Mesendoderm (in vitro differentiated cells): Measurements from ENCODE around the gene PHF10.
A peak's percentile ranks its signal among the peaks of the same experiment; 100 is the strongest.

ENCODE experiments used
- DNase-seq: peaks from one replicate; pipeline ENCODE4 v3.0.0; 2013
- H2AK5ac ChIP-seq: 2 replicates; pipeline ENCODE4 v1.6.1; 2013; ENCODE audit warnings: low read length, inconsistent platforms
- H2BK120ac ChIP-seq: 2 replicates; pipeline ENCODE4 v1.6.1; 2013; ENCODE audit warnings: low read depth, mild to moderate bottlenecking, low read length, moderate library complexity, mixed read lengths
- H2BK15ac ChIP-seq: replicated peaks from 2 replicates; pipeline ENCODE4 v1.6.1; 2013; ENCODE audit warnings: low read depth, mild to moderate bottlenecking, moderate library complexity
- H2BK5ac ChIP-seq: 2 replicates; pipeline ENCODE4 v1.6.1; 2013; ENCODE audit warnings: low read length, inconsistent platforms
- H3K18ac ChIP-seq: 2 replicates; pipeline ENCODE4 v1.6.1; 2013; ENCODE audit warnings: mild to moderate bottlenecking, low read length, mixed read lengths
- H3K23ac ChIP-seq: one replicate; pipeline ENCODE4 v1.6.1; 2013; ENCODE audit warnings: low read length
- H3K27ac ChIP-seq: 2 replicates; pipeline ENCODE4 v1.5.1; 2013; ENCODE audit warnings: low read depth, mild to moderate bottlenecking, inconsistent platforms, low read length, moderate library complexity
- H3K27me3 ChIP-seq: 2 replicates; pipeline ENCODE4 v1.6.1; 2013; ENCODE audit warnings: low read length, control low read depth, mild to moderate bottlenecking, inconsistent platforms; ENCODE audit not compliant: insufficient read depth, poor library complexity
- H3K36me3 ChIP-seq: 2 replicates; pipeline ENCODE4 v1.6.1; 2013; ENCODE audit warnings: low read length, inconsistent platforms; ENCODE audit not compliant: control insufficient read depth, insufficient read depth
- H3K4ac ChIP-seq: one replicate; pipeline ENCODE4 v1.6.1; 2013; ENCODE audit warnings: low read depth, mild to moderate bottlenecking, low read length, moderate library complexity
- H3K4me1 ChIP-seq: 2 replicates; pipeline ENCODE4 v1.6.1; 2013; ENCODE audit warnings: low read depth, low read length, inconsistent platforms; ENCODE audit not compliant: control insufficient read depth
- H3K4me2 ChIP-seq: 2 replicates; pipeline ENCODE4 v1.6.1; 2013; ENCODE audit warnings: low read length
- H3K4me3 ChIP-seq: 2 replicates; pipeline ENCODE4 v1.5.1; 2013; ENCODE audit warnings: mild to moderate bottlenecking, low read length
- H3K56ac ChIP-seq: one replicate; pipeline ENCODE4 v1.6.1; 2013; ENCODE audit warnings: low read length
- H3K79me1 ChIP-seq: 2 replicates; pipeline ENCODE4 v1.6.1; 2013; ENCODE audit warnings: low read length, inconsistent platforms
- H3K79me2 ChIP-seq: 2 replicates; pipeline ENCODE4 v1.6.1; 2013; ENCODE audit warnings: mild to moderate bottlenecking, low read length; ENCODE audit not compliant: control insufficient read depth, insufficient read depth
- H3K9ac ChIP-seq: 2 replicates; pipeline ENCODE4 v1.6.1; 2013; ENCODE audit warnings: low read length, inconsistent platforms
- H4K5ac ChIP-seq: one replicate; pipeline ENCODE4 v1.6.1; 2013; ENCODE audit warnings: low read length
- H4K8ac ChIP-seq: one replicate; pipeline ENCODE4 v1.6.1; 2013; ENCODE audit warnings: low read depth, mild to moderate bottlenecking, control low read depth, low read length, moderate library complexity
- WGBS: extraction: QIAGEN DNeasy Blood & Tissue Kit; methylation state at CpG from one replicate; pipeline ENCODE4 v1.1.7; 2013; ENCODE audit warnings: low lambda C conversion rate, missing lambda C conversion rate; ENCODE audit not compliant: insufficient coverage; ENCODE audit errors: extremely low coverage; 5-methylcytosine and 5-hydroxymethylcytosine counted together

PHF10 gene

DNA sequence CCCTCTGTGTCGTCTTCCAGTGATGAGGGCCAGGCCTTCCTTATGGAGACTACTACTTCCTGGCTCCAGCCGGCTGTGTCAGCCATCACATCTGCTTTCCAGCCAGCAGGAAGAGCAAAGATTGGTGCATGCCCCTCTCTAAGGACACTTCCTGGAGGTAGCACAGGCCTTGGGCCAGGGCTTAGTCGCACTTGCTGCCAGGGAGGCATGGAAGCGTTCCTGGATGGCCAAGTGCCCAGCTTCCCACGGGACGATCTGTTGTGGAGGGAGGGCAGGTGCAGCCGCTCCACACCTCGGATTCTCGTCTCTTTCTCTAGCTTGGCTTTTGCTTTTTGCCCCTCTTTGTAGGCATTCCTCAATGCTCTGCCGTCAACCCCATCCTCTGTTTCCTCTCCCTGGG, 39.0 kb upstream of the PHF10 start:
- Histone ChIP-seq H3K27me3 (no peaks in the 10 kb centered on the region), H3K9ac (no peak overlapping the region), H3K4me2 (no peak overlapping the region), H2AK5ac (no peak overlapping the region), H2BK5ac (no peak overlapping the region), H3K4me1 (no peaks in the 10 kb centered on the region), H3K79me1 (no peaks in the 10 kb centered on the region), H3K23ac (no peak overlapping the region), H3K18ac (no peak overlapping the region), H3K56ac (no peak overlapping the region), H2BK120ac (no peak overlapping the region), H3K4me3 (no peak overlapping the region), H3K79me2 (no peaks in the 10 kb centered on the region), H4K8ac (no peak overlapping the region), H3K27ac (no peak overlapping the region), H3K4ac (no peak overlapping the region), H4K5ac (no peak overlapping the region), H2BK15ac (no peak overlapping the region), H3K36me3 (peaks cover 3% of the 10 kb centered on the region)
- DNase-seq: no peak
- no CpG with 5 or more reads among the region's 10 CpGs for WGBS

DNA sequence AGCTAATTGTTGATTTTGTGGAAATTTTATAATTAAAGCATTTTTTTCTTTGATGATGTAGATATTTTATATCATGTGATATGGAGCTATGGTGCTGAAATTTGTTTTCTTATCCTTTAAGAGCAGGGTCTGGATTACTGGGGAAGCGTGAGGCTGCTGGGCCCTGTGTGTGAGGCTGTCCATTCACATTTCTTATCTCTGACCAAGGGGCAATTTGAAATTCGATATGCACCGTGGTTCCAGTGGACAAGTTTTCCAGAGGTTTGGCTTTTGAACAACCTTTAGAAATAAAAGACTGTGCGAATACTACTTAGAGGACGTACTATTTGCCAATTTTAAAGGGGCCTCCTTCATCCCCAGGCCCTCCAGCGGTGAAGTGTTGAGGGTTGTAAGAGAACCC, 30.9 kb upstream of the PHF10 start:
- Histone ChIP-seq H2BK5ac (no peak overlapping the region), H3K4me3 (no peak overlapping the region), H3K9ac (no peak overlapping the region), H3K79me1 (peaks cover under 1% of the 10 kb centered on the region), H3K23ac (no peak overlapping the region), H3K79me2 (peaks cover 6% of the 10 kb centered on the region), H3K18ac (no peak overlapping the region), H3K27ac (no peak overlapping the region), H4K8ac (no peak overlapping the region), H2BK15ac (no peak overlapping the region), H2BK120ac (no peak overlapping the region), H3K36me3 (no peaks in the 10 kb centered on the region), H4K5ac (peak overlapping the region; percentile 9), H3K4ac (no peak overlapping the region), H3K56ac (no peak overlapping the region), H2AK5ac (no peak overlapping the region), H3K27me3 (no peaks in the 10 kb centered on the region), H3K4me2 (no peak overlapping the region), H3K4me1 (peaks cover 6% of the 10 kb centered on the region)
- no CpG with 5 or more reads among the region's 6 CpGs for WGBS
- DNase-seq: no peak

DNA sequence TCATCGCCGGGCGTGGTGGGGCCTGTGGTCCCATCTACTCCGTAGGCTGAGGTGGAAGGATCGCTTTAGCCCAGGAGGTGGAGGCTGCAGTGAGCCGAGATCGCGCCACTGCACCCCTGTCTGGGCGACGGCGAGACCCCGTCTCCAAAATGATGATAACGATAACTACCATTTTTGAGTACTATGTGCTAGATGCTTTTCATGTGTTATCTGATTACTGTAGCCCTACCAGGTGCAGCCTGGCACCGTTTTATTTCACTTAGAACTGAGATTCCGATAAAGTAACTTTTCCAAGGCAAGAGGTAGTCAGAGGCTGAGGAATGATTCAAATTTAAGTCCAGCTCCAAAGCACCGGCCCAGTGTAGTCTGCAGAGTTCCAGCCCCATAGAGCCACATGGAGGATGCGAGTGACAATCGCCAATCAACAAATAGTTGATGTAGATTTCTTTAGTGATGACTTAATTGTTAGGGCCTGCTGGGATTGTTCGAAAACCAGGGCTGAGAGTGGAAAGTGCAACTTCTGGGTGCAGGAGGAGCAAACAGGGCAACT, 27.8 kb upstream of the PHF10 start:
- Histone ChIP-seq H3K4me3 (peak overlapping the region; percentile 64), H3K36me3 (no peaks in the 10 kb centered on the region), H3K4ac (peak overlapping the region; percentile 99), H3K4me1 (peaks cover 7% of the 10 kb centered on the region), H2BK5ac (peak overlapping the region; percentile 92), H3K79me1 (peaks cover 2% of the 10 kb centered on the region), H4K5ac (no peak overlapping the region), H3K23ac (no peak overlapping the region), H3K18ac (peak overlapping the region; percentile 85), H4K8ac (no peak overlapping the region), H2BK120ac (peak overlapping the region; percentile 54), H3K4me2 (peak overlapping the region; percentile 75), H3K56ac (peak overlapping the region; percentile 99), H3K79me2 (peaks cover 7% of the 10 kb centered on the region), H3K27ac (peak overlapping the region; percentile 98), H3K9ac (peak overlapping the region; percentile 97), H3K27me3 (no peaks in the 10 kb centered on the region), H2BK15ac (no peak overlapping the region), H2AK5ac (peak overlapping the region; percentile 66)
- peak; percentile 79 for DNase-seq
- WGBS: no CpG with 5 or more reads among the region's 19 CpGs

- Histone ChIP-seq H3K79me2 (peaks cover 7% of the 10 kb centered on the region), H3K36me3 (no peaks in the 10 kb centered on the region), H3K4ac (peak within 1 kb of the TSS; percentile 99), H2BK5ac (peak within 1 kb of the TSS; percentile 92), H2BK120ac (peak within 1 kb of the TSS; percentile 54), H4K5ac (peak within 1 kb of the TSS; percentile 56), H3K27ac (peak within 1 kb of the TSS; percentile 98), H3K9ac (peak within 1 kb of the TSS; percentile 97), H3K27me3 (no peaks in the 10 kb centered on the region), H3K4me2 (peak within 1 kb of the TSS; percentile 75), H3K23ac (no peak within 1 kb of the TSS), H4K8ac (no peak within 1 kb of the TSS), H3K4me3 (peak within 1 kb of the TSS; percentile 96), H3K18ac (peak within 1 kb of the TSS; percentile 85), H3K79me1 (peaks cover 2% of the 10 kb centered on the region), H3K56ac (peak within 1 kb of the TSS; percentile 99), H2AK5ac (peak within 1 kb of the TSS; percentile 66), H2BK15ac (no peak within 1 kb of the TSS), H3K4me1 (peaks cover 7% of the 10 kb centered on the region)
- no CpG with 5 or more reads among the region's 90 CpGs for WGBS
- peak; percentile 98 for DNase-seq
Observed at GRCh38 chr6:169751242-169752073, 27.2 kb upstream of the PHF10 start, which contains the start of the genes DYNLT2 and ERMARD. DYNLT2 (minus strand) TSS chr6:169751572; CDS start chr6:169751458, 114 bp downstream. ERMARD (plus strand) TSS chr6:169751622; CDS start chr6:169751658, 36 bp downstream.

GRCh38 chr6:169746556-169746955, 22.3 kb upstream of the PHF10 start:
- H3K4ac ChIP-seq: no peak overlapping the region
- no peak overlapping the region for H2BK5ac ChIP-seq
- no peak overlapping the region for H2BK15ac ChIP-seq
- H4K8ac ChIP-seq: no peak overlapping the region
- H3K18ac ChIP-seq: no peak overlapping the region
- WGBS: no CpG with 5 or more reads among the region's 1 CpG
- H3K56ac ChIP-seq: no peak overlapping the region
- no peaks in the 10 kb centered on the region for H3K27me3 ChIP-seq
- no peak overlapping the region for H3K23ac ChIP-seq
- H3K9ac ChIP-seq: no peak overlapping the region
- H3K27ac ChIP-seq: no peak overlapping the region
- H3K36me3 ChIP-seq: no peaks in the 10 kb centered on the region
- H2BK120ac ChIP-seq: no peak overlapping the region
- H2AK5ac ChIP-seq: no peak overlapping the region
- no peak overlapping the region for H3K4me2 ChIP-seq
- DNase-seq: no peak
- no peak overlapping the region for H4K5ac ChIP-seq
- peaks cover 7% of the 10 kb centered on the region for H3K79me2 ChIP-seq
- peaks cover 2% of the 10 kb centered on the region for H3K79me1 ChIP-seq
- no peak overlapping the region for H3K4me3 ChIP-seq
- H3K4me1 ChIP-seq: peaks cover 2% of the 10 kb centered on the region
